Measurements from ENCODE around the gene ATF7IP. TPM values are rescaled to one million over a fixed set of nuclear protein-coding genes. Genes with fewer than 3 reads are reported as not detected.
A peak's percentile ranks its signal among the peaks of the same experiment; 100 is the strongest.

Gene ATF7IP
- total RNA-seq, 1 experiment from 2014 or later, result 172 TPM

DNA sequence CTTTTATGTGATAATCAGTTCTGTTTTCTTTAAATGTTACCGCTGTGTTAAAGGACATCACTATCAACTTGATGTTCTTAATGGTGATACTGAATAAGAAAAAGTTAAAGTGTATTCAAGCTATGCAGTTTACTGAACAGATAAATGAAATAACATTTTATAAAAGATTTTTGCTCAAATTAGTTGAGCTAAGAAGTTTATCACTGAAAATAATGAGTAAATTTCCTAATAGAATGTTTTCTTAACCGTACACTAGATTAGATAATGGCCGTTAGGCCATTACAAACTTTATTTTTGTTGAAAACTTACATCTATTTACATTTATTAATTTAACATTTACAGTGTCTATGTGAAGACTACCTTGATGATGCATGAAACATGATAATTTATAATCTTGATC is 25.0 kb downstream of the ATF7IP start:
- H3K9ac ChIP-seq (ENCODE audit: extremely low read depth, insufficient read length, low read length), result no peak overlapping the region
- no peak overlapping the region for H3K18ac ChIP-seq (ENCODE audit: insufficient read length, low read depth, low read length)
- H3K36me3 Mint-ChIP-seq (ENCODE audit: insufficient read depth in 1 of 3, low read depth in 3 of 3), result peaks cover 3 to 7% (median 4%) of the 10 kb centered on the region in 3 experiments; a peak in 6 of 7 replicates
- no peak overlapping the region for H3K14ac ChIP-seq (ENCODE audit: insufficient read depth, low read length)
- H3K79me2 ChIP-seq (ENCODE audit: insufficient read depth, low read length), result peaks cover 29% of the 10 kb centered on the region
- H3K4me1 Mint-ChIP-seq, result peaks cover 70 to 77% of the 10 kb centered on the region in 2 experiments
- no peak overlapping the region for H2AK5ac ChIP-seq (ENCODE audit: insufficient read length, low read length)
- no peak overlapping the region for H2BK12ac ChIP-seq (ENCODE audit: insufficient read length, low read depth, low read length)
- H4K91ac ChIP-seq (ENCODE audit: insufficient read length, low read depth, low read length), result no peak overlapping the region
- no peak overlapping the region for H2BK120ac ChIP-seq (ENCODE audit: low read depth, low read length, poor library complexity, severe bottlenecking)
- no peak overlapping the region for H2AFZ ChIP-seq (ENCODE audit: low read length)
- no peaks in the 10 kb centered on the region for H3K9me3 ChIP-seq (ENCODE audit: control insufficient read depth, low read depth, low read length)
- H4K5ac ChIP-seq (ENCODE audit: insufficient read length, low read depth, low read length), result no peak overlapping the region
- no peak overlapping the region for H3K4me3 Mint-ChIP-seq
- no peak overlapping the region for H3K56ac ChIP-seq (ENCODE audit: insufficient read length, low read depth, low read length)
- no peaks in the 10 kb centered on the region for H4K20me1 ChIP-seq (ENCODE audit: control insufficient read depth, insufficient read depth, insufficient read length)
- H2BK20ac ChIP-seq (ENCODE audit: low read depth, low read length, poor library complexity, severe bottlenecking), result no peak overlapping the region
- no peaks in the 10 kb centered on the region for H3K9me3 Mint-ChIP-seq
- TF ChIP-seq, protein P1, sequence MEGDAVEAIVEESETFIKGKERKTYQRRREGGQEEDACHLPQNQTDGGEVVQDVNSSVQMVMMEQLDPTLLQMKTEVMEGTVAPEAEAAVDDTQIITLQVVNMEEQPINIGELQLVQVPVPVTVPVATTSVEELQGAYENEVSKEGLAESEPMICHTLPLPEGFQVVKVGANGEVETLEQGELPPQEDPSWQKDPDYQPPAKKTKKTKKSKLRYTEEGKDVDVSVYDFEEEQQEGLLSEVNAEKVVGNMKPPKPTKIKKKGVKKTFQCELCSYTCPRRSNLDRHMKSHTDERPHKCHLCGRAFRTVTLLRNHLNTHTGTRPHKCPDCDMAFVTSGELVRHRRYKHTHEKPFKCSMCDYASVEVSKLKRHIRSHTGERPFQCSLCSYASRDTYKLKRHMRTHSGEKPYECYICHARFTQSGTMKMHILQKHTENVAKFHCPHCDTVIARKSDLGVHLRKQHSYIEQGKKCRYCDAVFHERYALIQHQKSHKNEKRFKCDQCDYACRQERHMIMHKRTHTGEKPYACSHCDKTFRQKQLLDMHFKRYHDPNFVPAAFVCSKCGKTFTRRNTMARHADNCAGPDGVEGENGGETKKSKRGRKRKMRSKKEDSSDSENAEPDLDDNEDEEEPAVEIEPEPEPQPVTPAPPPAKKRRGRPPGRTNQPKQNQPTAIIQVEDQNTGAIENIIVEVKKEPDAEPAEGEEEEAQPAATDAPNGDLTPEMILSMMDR (conservative IDR thresholded peaks at IDR 0.05), result no peak
- no CpG with 5 or more reads among the region's 3 CpGs for WGBS (ENCODE audit: extremely low coverage, insufficient read length, low lambda C conversion rate)
- H3K4ac ChIP-seq (ENCODE audit: low read depth, low read length), result no peak overlapping the region
- peaks cover 5% of the 10 kb centered on the region; the same call in 1 of the 2 replicates for H3K4me1 ChIP-seq (ENCODE audit: insufficient read depth, low read length)
- no peak overlapping the region for H4K8ac ChIP-seq (replicated peaks; ENCODE audit: insufficient read length, low read depth, low read length)
- no peak overlapping the region for H3K4me2 ChIP-seq (ENCODE audit: insufficient read depth, insufficient read length, low read length)
- DNase-seq, result no peak
- H2BK5ac ChIP-seq (ENCODE audit: insufficient read length, low read length), result no peak overlapping the region
- no peak overlapping the region for H2BK15ac ChIP-seq (ENCODE audit: low read depth, low read length)
- H3K23ac ChIP-seq (ENCODE audit: insufficient read length, low read depth, low read length), result no peak overlapping the region
- no peaks in the 10 kb centered on the region for H3K23me2 ChIP-seq (ENCODE audit: insufficient read length, low read depth, low read length, poor library complexity, severe bottlenecking)
- no peaks in the 10 kb centered on the region for H3K27me3 Mint-ChIP-seq (ENCODE audit: low read depth)
- H3K27me3 ChIP-seq (ENCODE audit: insufficient read depth, low read length), result no peaks in the 10 kb centered on the region
- no peak overlapping the region for H3K27ac ChIP-seq (ENCODE audit: insufficient read length, low read depth, low read length)
- no peak overlapping the region for H3T11ph ChIP-seq (ENCODE audit: low read length)
- no peaks in the 10 kb centered on the region for H3K79me1 ChIP-seq (ENCODE audit: insufficient read depth, low read depth, low read length, poor library complexity, severe bottlenecking)
- peak overlapping the region in 2 of 3 experiments; percentile 91 to 98; a peak in 4 of 7 replicates for H3K27ac Mint-ChIP-seq
